SK-N-SH (cell line): Measurements from ENCODE around the gene KLB. TPM values are rescaled to one million over a fixed set of nuclear protein-coding genes. Genes with fewer than 3 reads are reported as not detected.

ENCODE experiments used
- CTCF ChIA-PET: fragments of 300-600, 350-600 bp; formaldehyde crosslinking; extraction: SDS; loops from one replicate; lab custom pipeline; 2021; lab: Yijun Ruan, JAX
- POLR2A ChIA-PET: fragments of 350-600 bp; sonication (Branson Sonifier 250); formaldehyde crosslinking; extraction: SDS; loops from one replicate; lab custom pipeline; 2020; ENCODE audit warnings: antibody characterized with exemption, inconsistent platforms; lab: Yijun Ruan, JAX
- DNase-seq: peaks from one replicate; pipeline ENCODE4 v3.0.0; 2012
- H2AFZ ChIP-seq: fragments of 200-600 bp; sonication (generic); 2 replicates; pipeline ENCODE4 v1.8.1; 2016; ENCODE audit warnings: antibody characterized with exemption, mild to moderate bottlenecking, low read depth
- H3F3A ChIP-seq: fragments of 200-600 bp; sonication (generic); replicated peaks from 2 replicates; pipeline ENCODE3; 2016; ENCODE audit warnings: antibody characterized with exemption, mild to moderate bottlenecking; ENCODE audit not compliant: insufficient read depth
- H3K27ac ChIP-seq, 2 experiments: fragments of 200-500 bp in 1 of 2; fragments of 200-600 bp in 1 of 2; sonication (Bioruptor generic) in 1 of 2; sonication (generic), shearing (Covaris generic) in 1 of 2; 2 replicates each; pipeline versions ENCODE4 v1.5.1 to v1.6.1; 2014 to 2016; ENCODE audit warnings: low read depth in 2 of 2, inconsistent platforms in 1 of 2, low read length in 1 of 2, mild to moderate bottlenecking in 1 of 2, mixed read lengths in 1 of 2
- H3K27me3 ChIP-seq: fragments of 200-600 bp; sonication (generic), shearing (Covaris generic); 2 replicates; pipeline ENCODE4 v1.6.1; 2016; ENCODE audit warnings: mixed run types; ENCODE audit not compliant: insufficient read depth
- H3K36me3 ChIP-seq, 2 experiments: fragments of 200-500 bp in 1 of 2; fragments of 200-600 bp in 1 of 2; sonication (Bioruptor generic) in 1 of 2; sonication (generic) in 1 of 2; replicated peaks in 1 of 2; 2 replicates each; pipeline versions ENCODE3 to v1.5.1; 2014 to 2016; ENCODE audit warnings: low read length in 1 of 2, mild to moderate bottlenecking in 1 of 2; ENCODE audit not compliant: insufficient read depth in 2 of 2, control insufficient read depth in 1 of 2
- H3K4me1 ChIP-seq, 2 experiments: fragments of 200-500 bp in 1 of 2; fragments of 200-600 bp in 1 of 2; sonication (Bioruptor generic) in 1 of 2; sonication (generic), shearing (Covaris generic) in 1 of 2; 2 replicates each; pipeline versions ENCODE4 v1.5.1 to v1.6.1; 2014 to 2016; ENCODE audit warnings: low read depth in 1 of 2, low read length in 1 of 2, mixed run types in 1 of 2; ENCODE audit not compliant: insufficient read depth in 2 of 2, control insufficient read depth in 1 of 2
- H3K4me2 ChIP-seq: fragments of 200-600 bp; sonication (generic), shearing (Covaris generic); 2 replicates; pipeline ENCODE4 v1.6.1; 2017; ENCODE audit warnings: mixed run types
- H3K4me3 ChIP-seq, 2 experiments: fragments of 200-500 bp in 1 of 2; fragments of 200-600 bp in 1 of 2; sonication (Bioruptor generic) in 1 of 2; sonication (generic), shearing (Covaris generic) in 1 of 2; 2 replicates each; pipeline versions ENCODE4 v1.5.1 to v1.8.1; 2014 to 2016; ENCODE audit warnings: low read depth in 2 of 2, inconsistent platforms in 1 of 2, low read length in 1 of 2, mild to moderate bottlenecking in 1 of 2, mixed read lengths in 1 of 2, moderate library complexity in 1 of 2
- H3K79me2 ChIP-seq: fragments of 200-600 bp; sonication (generic); 2 replicates; pipeline ENCODE4 v1.8.1; 2017; ENCODE audit warnings: mild to moderate bottlenecking; ENCODE audit not compliant: insufficient read depth
- H3K9ac ChIP-seq: fragments of 200-600 bp; sonication (generic); 2 replicates; pipeline ENCODE4 v1.6.1; 2017; ENCODE audit warnings: mixed run types
- H3K9me2 ChIP-seq: fragments of 200-600 bp; sonication (generic); 2 replicates; pipeline ENCODE4 v1.6.1; 2017; ENCODE audit warnings: mixed run types
- H3K9me3 ChIP-seq: fragments of 200-600 bp; sonication (generic); 2 replicates; pipeline ENCODE4 v1.6.1; 2017; ENCODE audit warnings: mixed run types, mild to moderate bottlenecking, moderate library complexity
- H4K20me1 ChIP-seq: fragments of 200-600 bp; sonication (generic); 2 replicates; pipeline ENCODE4 v1.6.1; 2017; ENCODE audit warnings: mild to moderate bottlenecking, mixed run types; ENCODE audit not compliant: insufficient read depth
- CHD2 ChIP-seq: fragments of 150-350 bp; IDR thresholded peaks from 2 replicates; pipeline ENCODE4 v1.6.1; 2018; ENCODE audit warnings: low read length; ENCODE audit not compliant: partially characterized antibody
- EZH2phosphoT487 ChIP-seq: fragments of 200-600 bp; sonication (generic); IDR thresholded peaks from 2 replicates; pipeline ENCODE4 v1.6.1; 2017; ENCODE audit warnings: low read depth, mixed run types, mild to moderate bottlenecking, antibody characterized with exemption, moderate library complexity, borderline replicate concordance
- FOXJ3 ChIP-seq: sonication (generic); formaldehyde crosslinking; IDR thresholded peaks from 2 replicates; pipeline ENCODE4 v1.5.1; 2020; ENCODE audit warnings: mild to moderate bottlenecking, missing genetic modification reagents
- FOXM1 ChIP-seq: IDR thresholded peaks from 2 replicates; pipeline ENCODE4 v1.4.0; 2012; ENCODE audit warnings: low read depth, mild to moderate bottlenecking
- GABPA ChIP-seq: IDR thresholded peaks from 2 replicates; pipeline ENCODE4 v1.4.0; 2012; ENCODE audit warnings: low read depth, mild to moderate bottlenecking
- MEF2A ChIP-seq: IDR thresholded peaks from 2 replicates; pipeline ENCODE4 v1.4.0; 2012; ENCODE audit warnings: low read depth, borderline replicate concordance
- MXI1 ChIP-seq: IDR thresholded peaks from 2 replicates; pipeline ENCODE4 v1.6.1; 2012; ENCODE audit warnings: mild to moderate bottlenecking, low read depth, low read length, improper control_type of control experiment
- NFIC ChIP-seq: IDR thresholded peaks from 2 replicates; pipeline ENCODE4 v1.4.0; 2012; ENCODE audit warnings: borderline replicate concordance
- NRF1 ChIP-seq: IDR thresholded peaks from 2 replicates; pipeline ENCODE4 v1.6.1; 2012; ENCODE audit warnings: low read depth, mild to moderate bottlenecking, low read length
- PBX3 ChIP-seq: IDR thresholded peaks from 2 replicates; pipeline ENCODE4; 2012
- RCOR1 ChIP-seq: fragments of 150-350 bp; IDR thresholded peaks from 2 replicates; pipeline ENCODE4 v1.6.1; 2017; ENCODE audit warnings: antibody characterized with exemption, low read length
- REST ChIP-seq: IDR thresholded peaks from 2 replicates; pipeline ENCODE4 v1.6.1; 2012; ENCODE audit warnings: mild to moderate bottlenecking, low read depth, low read length, moderate library complexity
- RFX5 ChIP-seq: IDR thresholded peaks from 2 replicates; pipeline ENCODE4 v1.6.1; 2012; ENCODE audit warnings: mild to moderate bottlenecking, improper control_type of control experiment, low read length
- RXRA ChIP-seq: IDR thresholded peaks from 2 replicates; pipeline ENCODE4 v1.4.0; 2012; ENCODE audit warnings: low read depth, mild to moderate bottlenecking, borderline replicate concordance
- SIN3A ChIP-seq: IDR thresholded peaks from 2 replicates; pipeline ENCODE4 v1.6.1; 2012; ENCODE audit warnings: low read depth, mild to moderate bottlenecking, low read length, moderate library complexity, borderline replicate concordance
- USF2 ChIP-seq: fragments of 150-350 bp; IDR thresholded peaks from 2 replicates; pipeline ENCODE4 v1.6.1; 2017; ENCODE audit warnings: antibody characterized with exemption, low read length, low read depth, borderline replicate concordance
- ZBTB33 ChIP-seq: IDR thresholded peaks from 2 replicates; pipeline ENCODE4 v1.4.0; 2012; ENCODE audit warnings: low read depth, borderline replicate concordance
- WGBS: methylation state at CpG from one replicate; pipeline ENCODE4 v1.1.6; 2017; ENCODE audit warnings: low lambda C conversion rate; 5-methylcytosine and 5-hydroxymethylcytosine counted together
- polyA plus RNA-seq, 3 experiments: library from polyadenylated mRNA; depleted of rRNA; stranded (reverse); fragments of >200 nt; gene quantifications; 2 replicates each; pipeline ENCODE4 v1.2.3, GENCODE V29; 2012

The KLB gene
- polyA plus RNA-seq, 1 of the 3 experiments (the other 2 are of a cell fraction), result not detected

GRCh38 chr4:39367166-39367565 lies 39.6 kb upstream of the KLB start:
- H2AFZ ChIP-seq, result no peak overlapping the region; the same call in 1 of the 2 replicates
- peaks cover 0 to 12% of the 10 kb centered on the region in 2 experiments; a peak in 2 of 4 replicates for H3K4me1 ChIP-seq
- no peak overlapping the region for H3K27ac ChIP-seq
- peaks cover 43% of the 10 kb centered on the region for H3K79me2 ChIP-seq
- 0 out of 2 replicates have a peak, but pooled peaks cover 4% of the 10 kb centered on the region for H4K20me1 ChIP-seq
- H3K9me3 ChIP-seq, result no peaks in the 10 kb centered on the region
- no peak overlapping the region for H3K4me2 ChIP-seq
- no peaks in the 10 kb centered on the region for H3K27me3 ChIP-seq
- TF ChIP-seq FOXM1, result no peak
- no peak for TF ChIP-seq RXRA
- TF ChIP-seq MXI1, result no peak
- TF ChIP-seq ZBTB33, result no peak
- TF ChIP-seq PBX3, result no peak
- TF ChIP-seq CHD2, result no peak
- no peak for TF ChIP-seq NRF1
- TF ChIP-seq FOXJ3 (CRISPR knock-in tag), result no peak
- no peak for TF ChIP-seq EZH2phosphoT487
- no peak for TF ChIP-seq RFX5
- TF ChIP-seq MEF2A, result no peak
- no peak for TF ChIP-seq REST
- TF ChIP-seq NFIC, result no peak
- no peak for TF ChIP-seq RCOR1
- no peak for TF ChIP-seq USF2
- no peak for TF ChIP-seq SIN3A
- TF ChIP-seq GABPA, result no peak
- H3K9ac ChIP-seq, result no peak overlapping the region
- peaks cover 10% of the 10 kb centered on the region for H3F3A ChIP-seq
- POLR2A ChIA-PET, result interaction anchor here (0.6 kb wide), 1 partner anchor 186 kb away, joined by 3 read pairs; no protein-coding TSS in a partner anchor
- WGBS, result 89% methylated on average over 6 of the region's 6 CpGs
- no peaks in the 10 kb centered on the region for H3K9me2 ChIP-seq
- CTCF ChIA-PET, result interaction anchor here (0.6 kb wide), 1 partner anchor 1304 kb away, joined by 3 read pairs; no protein-coding TSS in a partner anchor
- H3K36me3 ChIP-seq, result peaks cover 0 to 3% of the 10 kb centered on the region in 2 experiments
- H3K4me3 ChIP-seq, result no peak overlapping the region
- DNase-seq, result no peak
